ENCODE data around the gene MYBPHL.

Gene MYBPHL

DNA sequence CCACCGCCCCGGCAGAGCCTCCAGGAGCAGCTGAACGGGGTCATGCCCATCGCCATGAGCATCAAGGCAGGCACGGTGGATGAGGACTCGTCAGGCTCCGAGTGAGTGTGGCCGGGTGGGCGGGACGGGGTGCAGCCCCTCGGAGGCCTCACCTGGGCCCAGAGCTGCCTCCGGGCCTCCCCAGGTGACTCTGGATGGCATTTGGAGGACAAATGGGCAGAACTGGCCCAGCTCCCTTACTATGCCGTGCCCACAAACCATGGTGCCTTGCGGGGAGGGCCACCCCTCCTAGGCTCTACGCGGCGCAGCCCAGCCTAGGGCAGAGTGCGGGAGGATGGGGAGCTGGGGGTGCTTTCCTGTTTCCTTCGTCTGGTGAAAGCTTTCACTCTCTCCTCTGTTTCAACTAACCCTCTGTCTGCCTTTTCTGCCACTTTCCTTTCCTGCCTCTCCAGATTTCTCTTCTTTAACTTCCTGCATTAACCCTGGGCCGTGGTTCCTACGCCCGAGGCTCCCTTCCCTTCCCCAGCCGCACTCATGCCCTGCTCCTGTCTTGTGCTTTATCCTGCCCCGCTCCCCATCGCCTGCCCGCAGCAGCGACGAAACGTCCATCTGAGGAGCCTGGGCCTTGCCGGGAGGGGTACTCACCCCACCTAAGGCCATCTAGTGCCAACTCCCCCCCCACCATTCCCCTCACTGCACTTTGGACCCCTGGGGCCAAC is 33.1 kb downstream of the MYBPHL start:
- no peak overlapping the region for H3K4me2 ChIP-seq (ENCODE audit: low read length)
- no peaks in the 10 kb centered on the region for H3K79me2 ChIP-seq
- no peak overlapping the region for H3K4me3 ChIP-seq (ENCODE audit: low read depth, low read length)
- no peaks in the 10 kb centered on the region for H3K36me3 ChIP-seq (ENCODE audit: control insufficient read depth, insufficient read depth, low read length)
- H2AFZ ChIP-seq = no peak overlapping the region
- TF ChIP-seq, protein P1, sequence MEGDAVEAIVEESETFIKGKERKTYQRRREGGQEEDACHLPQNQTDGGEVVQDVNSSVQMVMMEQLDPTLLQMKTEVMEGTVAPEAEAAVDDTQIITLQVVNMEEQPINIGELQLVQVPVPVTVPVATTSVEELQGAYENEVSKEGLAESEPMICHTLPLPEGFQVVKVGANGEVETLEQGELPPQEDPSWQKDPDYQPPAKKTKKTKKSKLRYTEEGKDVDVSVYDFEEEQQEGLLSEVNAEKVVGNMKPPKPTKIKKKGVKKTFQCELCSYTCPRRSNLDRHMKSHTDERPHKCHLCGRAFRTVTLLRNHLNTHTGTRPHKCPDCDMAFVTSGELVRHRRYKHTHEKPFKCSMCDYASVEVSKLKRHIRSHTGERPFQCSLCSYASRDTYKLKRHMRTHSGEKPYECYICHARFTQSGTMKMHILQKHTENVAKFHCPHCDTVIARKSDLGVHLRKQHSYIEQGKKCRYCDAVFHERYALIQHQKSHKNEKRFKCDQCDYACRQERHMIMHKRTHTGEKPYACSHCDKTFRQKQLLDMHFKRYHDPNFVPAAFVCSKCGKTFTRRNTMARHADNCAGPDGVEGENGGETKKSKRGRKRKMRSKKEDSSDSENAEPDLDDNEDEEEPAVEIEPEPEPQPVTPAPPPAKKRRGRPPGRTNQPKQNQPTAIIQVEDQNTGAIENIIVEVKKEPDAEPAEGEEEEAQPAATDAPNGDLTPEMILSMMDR (IDR thresholded peaks at IDR 0.05) = no peak
- H3K9ac ChIP-seq = no peak overlapping the region
- no peaks in the 10 kb centered on the region for H3K27me3 ChIP-seq (ENCODE audit: control insufficient read depth, insufficient read depth, low read length)
- H3K4me1 ChIP-seq = peaks cover 3% of the 10 kb centered on the region
- H3K9me3 ChIP-seq (ENCODE audit: control insufficient read depth, low read length) = no peaks in the 10 kb centered on the region
- no peak overlapping the region for H3K27ac ChIP-seq

DNA sequence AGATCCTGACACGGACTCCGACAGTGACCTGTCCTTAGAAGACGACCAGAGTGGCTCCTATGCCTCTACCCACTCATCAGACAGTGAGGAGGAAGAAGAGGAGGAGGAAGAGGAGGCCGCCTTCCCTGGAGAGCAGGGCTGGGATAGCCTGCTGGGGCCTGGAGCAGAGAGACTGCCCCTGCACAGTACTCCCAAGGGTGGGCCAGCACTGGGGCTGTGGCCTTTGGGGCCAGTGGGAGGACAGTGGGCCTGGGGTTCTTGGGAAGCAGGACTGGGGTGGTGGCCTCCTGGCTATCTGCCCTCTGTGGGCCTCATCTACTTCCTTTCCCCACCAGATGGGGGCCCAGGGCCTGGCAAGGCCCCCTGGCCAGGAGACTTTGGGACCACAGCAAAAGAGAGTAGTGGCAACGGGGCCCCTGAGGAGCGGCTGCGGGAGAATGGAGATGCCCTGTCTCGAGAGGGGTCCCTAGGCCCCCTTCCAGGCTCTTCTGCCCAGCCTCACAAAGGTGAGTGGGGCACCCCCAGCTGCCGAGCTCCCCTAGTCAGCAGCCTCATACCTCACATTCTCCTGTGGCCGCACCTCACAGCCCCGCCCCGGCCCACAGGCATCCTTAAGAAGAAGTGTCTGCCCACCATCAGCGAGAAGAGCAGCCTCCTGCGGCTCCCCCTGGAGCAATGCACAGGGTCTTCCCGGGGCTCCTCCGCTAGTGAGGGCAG is 33.8 kb downstream of the MYBPHL start:
- Histone ChIP-seq H2AFZ (no peak overlapping the region), H3K4me3 (ENCODE audit: low read depth, low read length) (no peak overlapping the region), H3K9me3 (ENCODE audit: control insufficient read depth, low read length) (no peaks in the 10 kb centered on the region), H3K79me2 (no peaks in the 10 kb centered on the region), H3K4me2 (ENCODE audit: low read length) (no peak overlapping the region), H3K4me1 (peaks cover 3% of the 10 kb centered on the region), H3K27ac (no peak overlapping the region), H3K36me3 (ENCODE audit: control insufficient read depth, insufficient read depth, low read length) (no peaks in the 10 kb centered on the region), H3K9ac (no peak overlapping the region), H3K27me3 (ENCODE audit: control insufficient read depth, insufficient read depth, low read length) (no peaks in the 10 kb centered on the region)
- TF ChIP-seq, protein P1 (IDR thresholded peaks at IDR 0.05) = no peak

DNA sequence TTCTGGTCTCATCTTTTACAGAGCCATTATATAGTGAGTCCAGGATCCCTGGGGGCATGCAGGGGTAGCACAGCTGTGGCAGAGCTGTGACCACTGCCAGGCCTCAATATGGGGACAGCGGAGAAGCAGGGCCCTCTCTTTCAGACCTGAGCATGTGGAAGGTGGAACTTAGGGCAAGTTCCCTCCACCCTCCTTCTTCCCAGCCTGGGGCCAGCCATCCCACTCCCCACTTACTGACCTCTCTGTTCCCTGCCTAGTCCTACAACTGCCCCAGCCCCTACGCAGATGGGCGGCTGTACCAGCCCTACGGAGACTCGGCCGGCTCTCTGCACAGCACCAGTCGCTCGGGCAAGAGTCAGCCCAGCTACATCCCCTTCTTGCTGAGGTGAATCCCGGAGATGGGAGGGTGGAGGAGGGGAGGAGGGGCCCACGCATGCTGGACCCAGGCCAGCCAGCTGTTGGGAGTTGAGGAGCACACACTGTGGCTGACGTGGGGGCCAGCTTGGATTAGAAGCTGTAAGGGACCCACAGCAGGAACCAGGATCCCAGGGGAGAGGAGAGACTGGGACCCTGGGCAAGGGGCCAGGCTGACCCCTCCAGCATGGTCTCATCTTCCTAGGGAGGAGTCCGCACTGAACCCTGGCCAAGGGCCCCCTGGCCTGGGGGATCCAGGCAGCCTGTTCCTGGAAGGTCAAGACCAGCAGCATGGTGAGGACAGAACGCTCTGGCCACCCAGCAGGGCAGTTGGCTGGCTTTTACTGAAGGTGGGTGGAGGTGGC is 34.6 kb downstream of the MYBPHL start:
- TF ChIP-seq, protein P1 (IDR thresholded peaks at IDR 0.05) = no peak
- Histone ChIP-seq H3K4me1 (peaks cover 2% of the 10 kb centered on the region), H3K27ac (no peak overlapping the region), H3K27me3 (ENCODE audit: control insufficient read depth, insufficient read depth, low read length) (no peaks in the 10 kb centered on the region), H3K4me3 (ENCODE audit: low read depth, low read length) (no peak overlapping the region), H2AFZ (no peak overlapping the region), H3K36me3 (ENCODE audit: control insufficient read depth, insufficient read depth, low read length) (no peaks in the 10 kb centered on the region), H3K79me2 (no peaks in the 10 kb centered on the region), H3K4me2 (ENCODE audit: low read length) (no peak overlapping the region), H3K9ac (no peak overlapping the region), H3K9me3 (ENCODE audit: control insufficient read depth, low read length) (no peaks in the 10 kb centered on the region)

DNA sequence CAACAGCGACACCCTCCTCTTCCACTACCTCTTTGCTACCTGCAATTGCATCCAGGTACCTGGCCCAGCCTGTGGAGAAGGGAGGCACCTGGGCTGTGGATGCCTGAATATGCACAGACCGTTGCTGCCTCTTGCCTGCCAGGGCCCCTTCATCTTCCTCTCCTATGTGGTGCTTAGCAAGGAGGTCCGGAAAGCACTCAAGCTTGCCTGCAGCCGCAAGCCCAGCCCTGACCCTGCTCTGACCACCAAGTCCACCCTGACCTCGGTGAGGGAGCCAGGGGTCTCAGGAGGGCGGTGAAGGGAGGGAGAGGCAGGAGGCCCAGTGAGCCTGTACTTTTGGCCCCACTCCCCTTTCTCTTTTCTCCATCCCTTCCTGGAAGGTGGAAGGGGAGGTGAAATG is 35.4 kb downstream of the MYBPHL start:
- no peaks in the 10 kb centered on the region for H3K9me3 ChIP-seq (ENCODE audit: control insufficient read depth, low read length)
- H3K4me1 ChIP-seq = no peaks in the 10 kb centered on the region
- H3K79me2 ChIP-seq = no peaks in the 10 kb centered on the region
- H3K4me2 ChIP-seq (ENCODE audit: low read length) = no peak overlapping the region
- H2AFZ ChIP-seq = no peak overlapping the region
- no peak overlapping the region for H3K4me3 ChIP-seq (ENCODE audit: low read depth, low read length)
- TF ChIP-seq, protein P1 (IDR thresholded peaks at IDR 0.05) = no peak
- H3K27me3 ChIP-seq (ENCODE audit: control insufficient read depth, insufficient read depth, low read length) = no peaks in the 10 kb centered on the region
- H3K36me3 ChIP-seq (ENCODE audit: control insufficient read depth, insufficient read depth, low read length) = no peaks in the 10 kb centered on the region
- no peak overlapping the region for H3K27ac ChIP-seq
- no peak overlapping the region for H3K9ac ChIP-seq

All from parathyroid adenoma (tissue), 2 donors.